Stimulated activated CD8-positive, alpha-beta memory T cell treated with anti-CD3 and anti-CD28 coated beads, Interleukin-15, amount 100 ng/mL, for 48 hours (primary cell): ENCODE results near the gene ZBTB16.
A peak's percentile ranks its signal among the peaks of the same experiment; 100 is the strongest.

Source experiments
- DNase-seq, 2 donors: peaks; one replicate each; pipeline ENCODE4 v3.0.0-alpha.2; 2020; ENCODE audit warnings: low read depth in 2 of 2

The ZBTB16 gene

DNA sequence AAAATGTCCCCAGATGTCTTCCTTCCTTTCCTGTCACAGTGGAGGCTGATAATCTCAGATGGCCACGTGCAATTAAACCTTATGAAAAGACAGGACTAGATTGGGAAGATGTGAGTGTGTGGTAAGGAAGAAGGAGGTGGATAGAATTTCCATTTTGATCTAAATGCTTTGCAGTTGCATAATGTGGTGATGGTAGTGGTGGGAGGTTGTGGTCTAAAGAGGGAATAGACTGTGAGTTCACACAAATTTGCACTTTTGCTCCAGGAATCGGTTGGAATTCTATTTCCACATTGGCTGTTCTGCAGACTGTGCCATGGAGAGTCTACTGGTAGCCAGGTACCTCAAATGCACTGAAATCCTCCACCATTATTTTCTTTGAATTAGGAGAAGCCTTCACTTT lies 93.3 kb downstream of the ZBTB16 start:
- DNase-seq: no peak

DNA sequence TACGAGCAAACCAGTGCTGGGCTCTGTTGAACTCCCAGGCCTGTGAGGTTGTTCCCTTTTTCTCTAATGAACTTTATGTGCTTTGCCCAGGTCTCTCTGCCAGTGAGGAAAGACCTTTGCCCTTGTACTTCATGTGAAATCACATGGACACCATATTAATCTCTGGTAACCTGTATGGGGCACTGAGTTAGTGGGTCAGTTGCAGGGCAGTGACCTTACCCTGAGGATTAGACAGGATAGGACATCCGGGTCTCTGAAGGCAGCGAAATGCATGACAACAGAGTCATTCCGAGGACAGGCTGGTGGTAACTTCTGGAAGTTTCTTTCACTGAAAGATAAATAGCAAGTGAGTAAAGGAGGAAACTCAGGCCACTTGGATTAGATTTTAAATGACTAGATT lies 93.7 kb downstream of the ZBTB16 start:
- no peak for DNase-seq

DNA sequence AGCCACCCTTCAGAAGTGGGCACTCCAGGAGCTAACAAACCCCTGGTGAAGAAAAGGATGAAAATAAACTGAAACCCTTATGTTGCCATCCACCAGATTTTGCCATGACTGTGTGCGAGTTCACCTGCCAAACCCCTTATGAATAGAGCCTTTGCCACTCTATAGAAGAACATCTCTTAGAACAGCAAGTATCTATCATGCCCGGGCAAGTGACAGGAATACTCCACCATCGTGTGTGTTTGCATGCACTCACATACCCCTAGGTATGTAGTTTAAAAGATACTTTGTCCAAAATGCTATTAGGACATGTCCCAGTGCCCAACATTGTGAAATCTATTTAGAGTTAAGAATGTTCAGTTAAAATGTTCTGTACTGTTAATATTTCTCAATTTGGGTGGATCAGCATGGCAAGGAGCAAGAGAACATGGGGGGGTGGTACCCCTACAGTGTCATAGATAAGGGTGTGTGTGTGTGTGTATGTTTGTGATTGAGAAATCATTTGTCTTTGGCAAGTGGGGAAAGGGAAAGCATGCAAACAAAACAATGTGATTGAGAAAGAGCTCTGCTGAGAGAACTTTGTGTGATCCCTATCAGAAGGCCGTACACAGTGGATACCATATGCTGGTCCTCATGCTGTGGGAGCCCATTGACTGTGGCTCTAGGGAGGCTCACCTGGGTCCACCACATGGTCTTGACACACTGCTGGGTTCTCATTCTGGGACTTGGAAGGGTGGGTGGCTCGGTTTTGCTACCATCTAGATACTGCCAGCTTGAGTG lies 94.9 kb downstream of the ZBTB16 start:
- DNase-seq: no peak

DNA sequence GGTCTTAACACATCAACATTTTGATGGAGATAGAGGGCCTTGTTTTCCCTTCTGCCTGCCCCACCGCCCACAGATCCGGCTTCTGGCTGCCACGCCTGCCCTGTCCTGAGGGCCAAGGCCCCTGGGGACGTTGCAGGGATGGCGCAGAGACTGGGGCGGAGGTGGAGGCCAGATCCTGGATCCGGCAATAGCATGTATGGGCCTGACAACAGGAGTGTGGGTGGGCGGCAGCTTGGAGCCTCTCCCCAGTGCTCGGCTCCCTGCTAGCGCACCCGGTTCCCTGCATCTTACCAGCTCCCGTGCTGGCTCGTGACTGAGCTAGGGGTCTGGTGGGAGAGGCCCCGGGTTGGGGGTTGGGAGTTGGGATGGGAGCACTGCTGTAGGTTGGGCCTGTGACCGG lies 95.6 kb downstream of the ZBTB16 start:
- DNase-seq: no peak

DNA sequence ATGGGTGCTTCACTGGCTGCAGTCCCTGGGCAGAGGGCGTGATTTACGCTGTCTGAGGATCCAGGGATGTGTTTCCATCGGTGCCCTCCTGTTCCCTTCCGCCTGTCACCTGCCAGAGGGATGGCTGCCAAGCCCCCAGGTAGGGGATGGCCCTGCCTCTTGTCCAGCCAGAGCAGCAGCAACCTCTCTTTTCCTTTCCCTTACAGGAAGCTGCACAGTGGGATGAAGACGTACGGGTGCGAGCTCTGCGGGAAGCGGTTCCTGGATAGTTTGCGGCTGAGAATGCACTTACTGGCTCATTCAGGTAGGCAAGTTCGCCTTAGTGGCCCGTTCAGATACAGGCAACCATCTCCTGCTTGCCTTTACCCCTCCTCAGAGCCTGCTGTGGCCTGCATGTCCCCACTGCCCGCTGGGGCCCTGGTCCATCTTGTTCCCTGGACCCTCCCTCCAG lies 96.6 kb downstream of the ZBTB16 start:
- DNase-seq: no peak

DNA sequence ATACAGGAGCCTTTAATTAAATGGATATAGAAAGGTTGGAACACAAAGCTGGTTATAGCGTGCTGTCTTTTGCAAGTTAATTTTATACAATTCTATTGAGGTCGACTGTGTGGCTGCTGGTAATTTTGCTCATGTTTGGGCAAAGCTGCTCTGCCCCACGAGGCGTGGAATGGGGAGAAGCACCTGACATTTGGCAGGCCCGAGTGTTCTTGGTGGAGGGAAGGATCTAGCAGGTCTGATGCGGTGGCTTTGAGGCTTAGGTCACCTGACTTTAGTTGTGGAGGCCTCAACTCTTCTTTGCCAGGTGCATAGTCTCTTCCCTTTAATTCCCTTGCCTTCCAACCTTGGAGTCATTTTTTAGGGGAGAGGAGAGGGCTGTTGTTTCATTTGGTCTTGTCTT lies 97.3 kb downstream of the ZBTB16 start:
- DNase-seq: no peak

DNA sequence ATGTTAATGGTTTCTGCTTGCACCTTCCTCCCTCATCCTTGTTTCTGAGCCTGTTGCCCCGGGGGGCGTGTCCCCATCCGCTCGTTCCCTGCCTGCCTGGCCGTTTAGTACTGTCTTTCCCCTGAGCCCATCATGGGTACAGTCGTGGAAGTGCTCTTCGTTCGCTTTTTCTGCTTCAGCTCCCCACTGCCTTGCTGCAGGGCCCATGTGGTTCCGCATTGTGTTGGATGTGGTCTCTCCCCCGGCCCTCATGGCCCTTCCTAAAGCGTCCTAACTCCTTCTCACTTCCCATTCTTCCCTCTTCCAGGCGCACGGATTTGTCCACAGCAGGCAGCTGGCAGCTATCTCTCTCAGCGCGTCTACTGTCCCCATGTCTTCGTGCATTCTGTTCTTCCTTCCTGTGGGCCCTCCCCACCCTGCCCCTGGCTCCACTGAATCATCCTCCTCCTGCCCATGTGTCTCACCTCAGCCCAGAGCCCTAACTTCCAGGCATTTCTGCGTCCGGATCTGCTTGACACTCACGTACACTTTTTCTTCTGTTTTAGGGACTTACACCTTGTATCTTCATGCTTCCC lies 98.1 kb downstream of the ZBTB16 start:
- no peak for DNase-seq

DNA sequence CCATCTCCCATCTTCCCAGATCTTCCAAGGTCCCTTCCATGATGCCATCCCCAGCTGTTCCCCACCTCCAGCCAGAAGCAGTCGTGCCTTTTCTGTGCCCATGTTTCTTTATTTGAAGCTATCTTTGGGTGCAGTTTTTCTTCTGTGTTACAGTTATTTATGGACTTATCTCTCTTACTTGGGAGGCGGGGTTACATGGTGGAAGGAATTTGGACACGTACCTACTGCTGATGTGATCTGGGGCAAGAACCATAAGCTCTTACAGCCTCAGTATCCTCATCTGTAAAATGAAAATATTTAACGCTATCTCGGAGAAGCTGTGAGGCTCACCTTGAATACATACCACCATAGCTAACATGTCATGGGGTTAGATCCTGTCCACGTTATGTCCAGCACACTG lies 98.9 kb downstream of the ZBTB16 start:
- DNase-seq: no peak

DNA sequence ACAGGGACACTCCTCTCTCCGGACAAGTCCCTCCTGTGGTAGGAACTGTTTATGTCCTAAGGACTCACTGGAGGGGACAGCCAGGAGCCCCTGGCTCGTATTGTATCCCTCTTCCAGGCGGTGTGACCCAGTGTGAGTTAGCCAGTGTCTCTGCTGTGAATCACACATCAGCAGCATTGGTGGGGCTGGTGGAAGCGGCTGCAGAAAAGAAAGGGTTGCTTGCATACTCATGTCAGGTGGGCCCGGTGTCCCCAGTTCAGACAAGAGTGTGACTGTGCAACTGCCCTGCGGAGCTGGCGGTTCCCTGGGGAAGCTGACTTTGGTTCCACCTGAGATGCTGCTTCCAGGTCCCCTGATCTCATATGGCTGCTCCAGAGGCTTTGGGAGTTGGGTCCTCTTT lies 99.4 kb downstream of the ZBTB16 start:
- DNase-seq: no peak

DNA sequence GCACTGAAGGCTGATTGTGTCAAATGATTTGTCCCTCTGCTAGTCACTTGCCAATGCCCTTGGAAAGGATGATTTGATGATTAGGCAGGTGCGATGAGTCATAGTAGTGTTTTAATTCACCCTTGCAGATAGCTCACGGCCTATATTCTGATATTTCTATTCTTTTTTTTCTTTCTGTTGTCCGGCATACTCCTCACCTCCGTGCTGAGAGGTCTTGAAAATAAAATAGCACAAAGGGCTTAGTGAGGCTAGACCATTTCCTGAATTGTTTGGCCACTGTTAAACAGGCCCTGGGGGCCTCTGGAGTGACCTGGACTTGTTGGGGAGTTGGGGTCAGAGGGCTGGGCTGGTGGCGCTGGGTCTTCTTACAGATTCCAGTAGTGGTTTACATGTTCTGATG lies 99.8 kb downstream of the ZBTB16 start:
- DNase-seq: no peak

DNA sequence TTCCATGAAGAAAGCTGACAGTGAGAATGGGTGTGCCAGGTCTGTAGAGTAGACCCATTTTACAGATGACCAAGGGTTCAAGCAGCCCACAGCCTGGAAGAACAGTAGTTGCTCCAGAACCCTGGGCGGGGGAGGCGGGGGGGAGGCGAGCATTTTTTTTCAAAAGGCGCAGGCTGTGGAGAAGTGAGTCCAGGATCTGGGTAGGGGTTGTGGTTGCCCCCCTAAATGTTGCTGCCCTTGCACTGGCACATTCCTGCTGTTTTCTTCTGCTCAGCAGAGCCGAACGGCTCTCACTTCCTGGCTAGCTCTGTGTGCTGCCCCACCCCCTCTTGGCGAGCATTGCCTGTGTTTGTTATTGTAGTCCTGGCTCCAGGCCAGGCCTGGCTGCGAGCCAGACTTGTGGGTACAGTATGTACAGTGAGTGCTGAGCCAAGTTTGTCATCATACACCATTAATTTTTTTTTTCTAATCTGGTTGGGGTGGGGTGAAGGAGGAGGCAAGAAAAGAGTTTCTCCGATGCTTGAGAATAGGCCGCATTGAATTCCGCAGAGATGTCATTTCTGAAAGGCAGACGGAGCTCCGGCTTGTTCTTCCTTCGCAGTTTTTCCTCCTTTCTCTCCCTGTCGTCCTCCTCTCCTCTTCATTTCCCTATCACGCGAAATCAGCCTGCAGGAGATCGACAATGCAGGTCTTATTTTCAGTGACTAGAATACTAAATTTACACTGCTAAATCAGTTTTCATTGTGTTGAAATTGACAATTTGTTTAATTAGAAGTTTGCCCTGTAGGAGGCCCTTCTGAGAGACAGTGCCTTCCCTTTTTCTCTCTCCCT lies 100.5 kb downstream of the ZBTB16 start:
- peak; percentile 73 to 74 for DNase-seq

DNA sequence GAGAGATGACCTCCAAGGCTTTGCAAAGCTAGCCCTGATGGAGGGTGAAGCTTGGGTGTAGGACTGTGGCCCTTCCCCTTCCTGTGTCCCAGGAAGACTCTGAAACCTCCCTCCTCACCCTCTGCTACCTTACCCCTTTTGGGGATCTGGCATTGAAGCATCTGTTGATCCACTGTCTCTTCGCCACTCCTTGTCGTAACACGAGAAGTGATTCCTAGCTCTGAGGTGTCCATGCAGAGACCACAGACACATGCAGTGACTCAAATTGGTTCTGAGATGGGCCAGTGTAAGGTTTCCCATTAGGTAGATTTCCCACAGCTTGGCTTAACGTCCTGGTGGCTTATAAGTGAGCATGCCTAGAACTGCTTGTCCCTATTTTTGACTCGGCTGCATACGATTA lies 101.4 kb downstream of the ZBTB16 start:
- DNase-seq: no peak

DNA sequence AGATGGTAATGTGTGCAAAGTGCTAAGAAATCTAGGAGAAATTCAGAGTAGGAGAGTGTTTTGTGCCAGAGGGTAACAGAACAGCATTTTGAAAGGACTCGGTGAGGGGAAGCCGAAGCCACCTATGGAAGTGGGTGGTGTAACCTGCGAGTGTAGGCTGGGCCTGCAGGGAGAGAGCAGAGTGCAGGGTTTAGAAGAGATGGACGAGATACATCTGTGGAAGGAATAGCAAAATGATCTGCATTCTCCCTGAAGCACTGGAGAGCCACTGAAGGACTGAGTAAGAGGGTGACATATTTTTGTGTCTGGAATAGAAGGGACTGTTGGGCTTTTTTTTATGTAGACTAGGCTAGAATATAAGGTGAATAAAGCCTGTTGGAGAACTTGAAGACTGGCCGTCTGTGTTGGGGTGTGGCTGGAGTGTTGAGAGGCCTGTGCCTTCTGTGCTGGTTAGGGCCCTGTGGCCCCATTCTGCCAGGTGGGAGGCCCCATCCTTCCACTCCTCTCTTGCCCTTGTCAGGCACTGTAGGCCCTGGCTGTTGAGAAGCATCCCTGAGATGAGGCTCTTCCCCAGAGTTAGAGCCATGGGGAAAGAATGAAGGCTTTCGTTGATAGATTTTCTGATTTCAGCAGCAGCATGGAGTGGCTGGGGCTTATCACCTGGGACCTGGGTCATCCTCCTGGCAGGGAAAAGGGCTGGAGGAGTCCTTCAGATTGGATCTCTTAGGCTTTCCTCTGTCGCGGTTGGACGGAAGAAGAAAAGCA lies 102.2 kb downstream of the ZBTB16 start:
- DNase-seq: no peak

DNA sequence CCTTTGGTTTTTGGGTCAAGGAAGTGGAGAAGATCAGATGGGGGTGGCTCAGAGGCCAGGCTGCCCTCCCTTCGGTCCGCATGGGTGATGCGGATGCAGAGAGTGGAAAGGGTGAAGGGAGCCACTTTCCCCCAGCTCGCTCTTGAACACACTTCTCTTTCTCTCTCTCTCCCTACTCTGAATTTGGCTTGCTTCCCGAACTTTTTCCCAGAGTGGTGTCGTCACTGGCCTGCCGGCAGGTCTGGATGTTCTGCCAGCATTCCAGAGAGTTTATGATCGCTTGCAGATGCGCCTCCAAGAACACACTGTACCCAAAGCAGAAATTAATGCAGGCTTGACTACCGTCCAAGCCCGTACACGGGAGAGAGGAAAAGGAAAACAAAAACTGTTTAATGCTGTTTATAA lies 103.2 kb downstream of the ZBTB16 start:
- no peak for DNase-seq

DNA sequence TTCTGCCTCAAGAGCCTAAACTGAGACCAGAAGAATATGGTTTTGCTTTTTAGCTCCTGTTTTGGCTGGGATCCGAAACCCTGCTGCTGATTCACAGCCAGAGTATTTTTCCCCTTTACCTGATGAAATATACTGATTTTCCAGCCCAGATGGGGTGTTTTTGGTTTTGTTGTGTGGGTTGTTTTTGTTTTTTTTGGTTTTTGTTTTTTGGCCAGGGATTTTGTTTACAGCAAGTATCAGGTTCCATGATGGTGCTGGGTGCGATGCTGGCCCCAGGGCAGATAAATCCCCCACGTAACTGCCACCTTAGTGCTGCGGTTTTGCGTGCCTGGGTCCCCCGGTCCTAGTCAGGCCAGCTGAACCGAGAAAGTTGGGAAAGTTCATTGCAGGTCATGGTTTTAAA lies 103.7 kb downstream of the ZBTB16 start:
- DNase-seq: no peak

DNA sequence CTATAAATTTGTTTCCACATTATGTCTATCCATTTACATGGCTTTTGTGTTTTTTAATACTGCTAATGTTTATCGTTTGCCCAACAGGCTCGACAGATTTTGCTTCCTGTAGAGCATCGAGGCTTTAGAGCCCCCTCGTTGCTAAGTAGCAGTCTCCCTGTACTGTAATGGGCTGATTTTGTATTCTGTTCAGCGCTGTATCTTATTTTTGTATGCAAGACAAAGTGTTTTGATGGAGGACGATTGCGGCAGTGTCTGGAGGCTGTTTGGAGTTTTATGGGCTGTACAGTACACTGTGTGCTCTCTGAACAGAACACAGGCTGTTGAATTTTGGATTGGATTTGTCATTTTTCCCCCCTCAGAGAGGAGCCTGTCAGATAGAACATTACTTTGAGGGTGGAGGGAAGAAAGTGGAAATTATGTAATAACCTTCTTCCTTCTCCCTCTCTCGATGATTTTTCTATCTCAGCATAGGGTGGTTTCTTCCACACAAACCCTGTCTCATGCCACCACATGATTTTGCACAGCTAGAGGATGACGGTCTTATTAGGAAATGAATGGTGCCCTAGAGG lies 104.4 kb downstream of the ZBTB16 start:
- DNase-seq: no peak

DNA sequence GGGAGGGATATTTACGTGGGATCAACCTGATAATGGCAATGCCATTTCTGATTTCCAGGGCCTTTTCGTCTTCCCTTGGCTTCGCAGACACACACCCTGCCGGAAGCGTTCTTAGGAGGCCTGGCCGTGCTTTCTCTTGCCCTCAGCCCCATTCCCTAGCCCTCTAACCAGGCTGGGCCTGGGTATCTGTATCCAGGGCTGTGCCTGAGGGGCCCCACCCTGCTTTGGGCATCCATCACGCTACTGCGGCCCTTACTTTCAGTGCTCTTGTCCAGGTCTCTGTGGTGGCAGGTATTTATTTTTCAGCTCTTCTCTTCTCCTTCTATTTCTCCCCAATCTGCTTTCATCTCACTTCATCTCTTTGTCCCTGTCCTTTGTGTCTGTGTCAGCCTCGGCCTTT lies 105.0 kb downstream of the ZBTB16 start:
- DNase-seq: no peak

DNA sequence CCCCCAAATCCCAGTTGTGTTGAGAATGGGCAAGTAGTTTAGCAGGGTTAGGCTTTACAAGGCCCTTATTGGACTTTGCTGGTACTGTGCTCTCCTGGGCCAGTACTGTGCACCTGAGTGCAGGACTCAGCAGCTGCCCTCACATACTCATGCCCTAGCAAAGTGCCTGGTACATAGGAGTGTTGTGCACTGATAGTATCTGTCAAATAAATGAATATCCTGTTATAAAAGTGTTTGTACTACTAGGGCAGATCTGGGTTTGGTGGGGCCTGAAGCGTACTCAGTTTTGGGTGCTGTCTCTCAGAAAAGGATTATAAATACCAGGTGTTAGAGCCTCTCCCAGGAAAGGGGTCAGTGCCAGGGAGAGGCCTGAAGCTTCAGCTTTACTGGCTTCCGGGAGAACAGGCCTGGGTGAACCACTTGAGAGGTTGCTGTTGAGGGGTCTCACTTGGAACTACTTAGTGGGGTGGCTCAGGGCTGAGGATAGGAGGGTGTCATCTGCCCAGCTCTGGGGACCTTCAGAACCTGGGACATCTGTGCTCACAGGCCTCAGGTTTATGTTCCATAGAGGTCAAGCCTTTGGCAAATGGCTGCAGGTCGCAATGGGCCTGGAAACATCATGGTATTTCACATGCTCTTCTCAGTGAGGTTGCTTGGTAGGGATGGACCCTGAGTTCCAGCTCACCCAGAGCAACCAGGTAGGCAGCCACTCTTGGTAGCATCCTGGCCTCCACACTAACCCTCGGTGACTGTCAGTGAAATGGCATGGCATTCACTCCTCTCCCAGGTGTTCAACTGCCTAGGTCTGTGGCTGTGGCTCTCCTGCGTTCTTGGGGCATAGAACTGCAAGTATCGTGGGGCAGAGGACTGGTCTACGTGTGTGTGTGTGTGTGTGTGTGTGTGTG lies 106.1 kb downstream of the ZBTB16 start:
- DNase-seq: no peak

DNA sequence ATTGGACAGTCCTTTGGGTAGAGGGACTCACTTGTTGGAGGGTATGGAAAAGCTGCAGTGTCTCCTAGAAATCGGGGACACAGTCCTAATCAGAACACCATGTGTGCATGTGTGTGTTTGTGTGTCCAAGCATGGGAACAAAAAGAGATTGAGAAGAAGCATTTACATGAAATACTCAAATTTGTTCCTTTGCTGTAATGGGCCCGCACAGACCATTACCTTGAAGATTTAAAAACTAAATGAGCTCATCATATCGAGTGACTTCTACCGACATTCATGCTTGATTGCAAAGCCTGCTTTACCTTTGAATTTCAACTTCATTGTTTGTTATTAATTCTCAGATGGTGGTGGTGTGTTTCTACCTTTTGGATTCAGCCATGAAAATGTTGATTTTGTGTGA lies 106.9 kb downstream of the ZBTB16 start:
- no peak for DNase-seq

DNA sequence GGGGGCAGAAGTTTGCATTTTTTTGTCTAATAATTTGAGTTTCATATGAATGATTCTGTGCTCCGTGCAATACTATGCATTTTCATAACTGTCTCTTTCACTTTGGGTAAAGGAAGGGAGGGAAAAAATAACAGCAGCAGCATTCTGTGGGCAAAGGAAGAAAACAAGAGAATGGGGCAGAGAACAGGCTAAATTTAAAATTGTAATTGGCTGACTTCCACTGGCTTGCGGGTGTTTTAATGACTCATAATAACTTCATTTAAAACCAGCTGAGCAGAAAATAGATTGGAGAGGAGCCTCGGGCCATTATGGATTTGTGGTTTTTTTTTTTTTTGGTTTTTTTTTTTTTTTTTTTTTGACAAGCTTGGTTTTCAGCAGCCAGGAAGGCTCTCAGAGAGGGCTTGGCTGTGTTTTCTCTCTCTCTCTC lies 107.4 kb downstream of the ZBTB16 start:
- DNase-seq: no peak

DNA sequence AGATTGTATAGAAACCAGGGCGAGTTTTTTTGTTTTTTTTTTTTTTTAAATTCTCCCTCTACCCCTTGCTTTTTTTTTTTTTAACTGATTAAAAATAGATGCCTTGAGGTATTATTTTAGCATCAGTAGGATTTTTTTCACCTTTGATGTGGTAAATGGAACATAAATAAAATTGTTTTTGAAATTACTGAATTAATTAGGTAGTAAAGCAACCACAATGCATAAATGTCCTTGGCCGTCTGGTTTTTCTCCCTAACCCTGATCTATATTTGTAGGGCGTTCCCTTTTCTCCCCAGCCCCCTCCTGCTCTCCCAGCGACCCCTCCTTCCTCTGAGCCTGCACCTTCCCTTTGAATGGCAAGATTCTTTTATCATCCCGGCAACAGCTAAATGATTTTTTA lies 107.8 kb downstream of the ZBTB16 start:
- DNase-seq: no peak
